Right cardiac atrium (tissue), 5 donors: ENCODE results near the gene ZFYVE21. TPM values are rescaled to one million over a fixed set of nuclear protein-coding genes. Genes with fewer than 3 reads are reported as not detected.

Source experiments
- ATAC-seq, 2 donors: fragments of 200-7000 bp; cut with Tn5 transposase; one replicate each; pipeline versions ENCODE4 v1.8.0 to v1.9.1; 2020; ENCODE audit warnings: moderate library complexity in 2 of 2, mild to moderate bottlenecking in 1 of 2
- DNase-seq, 3 donors: peaks; one replicate each; pipeline ENCODE4 v3.0.0-alpha.2; 2020
- H3K27ac ChIP-seq: one replicate; pipeline ENCODE4 v1.5.1; 2013; ENCODE audit warnings: mild to moderate bottlenecking, low read length, control low read depth, moderate library complexity
- H3K27me3 ChIP-seq: one replicate; pipeline ENCODE4 v1.6.1; 2013; ENCODE audit not compliant: control insufficient read depth, insufficient read depth
- H3K4me1 ChIP-seq: one replicate; pipeline ENCODE4 v1.6.1; 2013; ENCODE audit warnings: low read length; ENCODE audit not compliant: control insufficient read depth, insufficient read depth
- H3K4me3 ChIP-seq: one replicate; pipeline ENCODE4 v1.5.1; 2013; ENCODE audit warnings: low read length, control low read depth
- H3K9me3 ChIP-seq: one replicate; pipeline ENCODE4 v1.6.1; 2013; ENCODE audit warnings: low read length; ENCODE audit not compliant: control insufficient read depth
- WGBS: extraction: QIAGEN DNeasy Blood & Tissue Kit; methylation state at CpG from one replicate; pipeline ENCODE4 v1.1.7; 2013; 5-methylcytosine and 5-hydroxymethylcytosine counted together
- intact Hi-C, 4 donors: fragments of 100-400 bp; cut with DNase I; formaldehyde crosslinking; loops; one replicate each; pipeline versions ENCODE4 v1.11.0 to v1.14.0; 2022 to 2023
- polyA plus RNA-seq: library from polyadenylated mRNA; stranded (reverse); fragments of 200-250 nt; gene quantifications from one replicate; pipeline ENCODE4 v1.2.3, GENCODE V29; 2013
- total RNA-seq, 4 donors: library from RNA; stranded (reverse); fragmentation: NEBNext Ultra II Directional; extraction: Animal tissue kit (Norgen Biotek cat#: 25700); gene quantifications; one replicate each; pipeline ENCODE4 v1.2.1, GENCODE V29; 2021
- donor health status: healthy with polysubstance abuse.
- donor health status: DM: no; HTN: yes; CAD: no.
- donor health status: DM: no; HTN: no; CAD: no.
- donor health status: DM: no; HTN: yes; CAD: no; lungs with severe emphysema.
- donor health status: DM: yes; HTN: yes; CAD: no.

Gene ZFYVE21
- total and polyA plus RNA-seq, 5 donors: 42.0 to 66.8 (median 59.7) TPM

GRCh38 chr14:103740991-103741689, 25.5 kb downstream of the ZFYVE21 start:
- intact Hi-C loops: no loop called here
- H3K27ac ChIP-seq: no peak overlapping the region
- H3K4me3 ChIP-seq: no peak overlapping the region
- 64% methylated on average over 14 of the region's 14 CpGs for WGBS
- H3K9me3 ChIP-seq: no peaks in the 10 kb centered on the region
- H3K27me3 ChIP-seq: no peaks in the 10 kb centered on the region
- peaks cover under 1% of the 10 kb centered on the region for H3K4me1 ChIP-seq
- ATAC-seq (no peak), DNase-seq (no peak)

- no peak overlapping the region for H3K27ac ChIP-seq
- 70% methylated on average over 9 of the region's 9 CpGs for WGBS
- H3K4me3 ChIP-seq: no peak overlapping the region
- H3K4me1 ChIP-seq: no peaks in the 10 kb centered on the region
- H3K27me3 ChIP-seq: no peaks in the 10 kb centered on the region
- DNase-seq: no peak
- ATAC-seq: no peak
- no peaks in the 10 kb centered on the region for H3K9me3 ChIP-seq
- intact Hi-C loops: no loop called here
Measured at GRCh38 chr14:103741876-103742275, 26.3 kb downstream of the ZFYVE21 start.

GRCh38 chr14:103742499-103743255, 27.1 kb downstream of the ZFYVE21 start:
- Histone ChIP-seq H3K27ac (no peak overlapping the region), H3K4me1 (no peaks in the 10 kb centered on the region), H3K4me3 (no peak overlapping the region), H3K9me3 (no peaks in the 10 kb centered on the region), H3K27me3 (no peaks in the 10 kb centered on the region)
- intact Hi-C loops: no loop called here
- ATAC-seq (no peak), DNase-seq (no peak)
- 85% methylated on average over 14 of the region's 14 CpGs for WGBS

GRCh38 chr14:103743691-103744090, 28.1 kb downstream of the ZFYVE21 start:
- no peak for DNase-seq
- no peaks in the 10 kb centered on the region for H3K27me3 ChIP-seq
- H3K27ac ChIP-seq: no peak overlapping the region
- ATAC-seq: no peak
- no peaks in the 10 kb centered on the region for H3K4me1 ChIP-seq
- no peak overlapping the region for H3K4me3 ChIP-seq
- 85% methylated on average over 15 of the region's 15 CpGs for WGBS
- intact Hi-C loops: no loop called here
- H3K9me3 ChIP-seq: no peaks in the 10 kb centered on the region

GRCh38 chr14:103744621-103745395, 29.2 kb downstream of the ZFYVE21 start:
- ATAC-seq (no peak), DNase-seq (no peak)
- H3K4me1 ChIP-seq: no peaks in the 10 kb centered on the region
- H3K4me3 ChIP-seq: no peak overlapping the region
- WGBS: 80% methylated on average over 15 of the region's 15 CpGs
- no peaks in the 10 kb centered on the region for H3K27me3 ChIP-seq
- H3K9me3 ChIP-seq: no peaks in the 10 kb centered on the region
- intact Hi-C loops: no loop called here
- no peak overlapping the region for H3K27ac ChIP-seq

GRCh38 chr14:103745424-103745823, 29.8 kb downstream of the ZFYVE21 start:
- Histone ChIP-seq H3K4me3 (no peak overlapping the region), H3K9me3 (no peaks in the 10 kb centered on the region), H3K27me3 (no peaks in the 10 kb centered on the region), H3K4me1 (no peaks in the 10 kb centered on the region), H3K27ac (no peak overlapping the region)
- DNase-seq (no peak), ATAC-seq (no peak)
- intact Hi-C loops: no loop called here
- WGBS: 81% methylated on average over 5 of the region's 5 CpGs

GRCh38 chr14:103746701-103747100, 31.1 kb downstream of the ZFYVE21 start:
- DNase-seq (no peak), ATAC-seq (peak; percentile 16 to 18)
- WGBS: 87% methylated on average over 10 of the region's 10 CpGs

GRCh38 chr14:103748534-103748857, 32.9 kb downstream of the ZFYVE21 start:
- no peak overlapping the region for H3K27ac ChIP-seq
- H3K27me3 ChIP-seq: no peaks in the 10 kb centered on the region
- H3K4me1 ChIP-seq: no peaks in the 10 kb centered on the region
- no peaks in the 10 kb centered on the region for H3K9me3 ChIP-seq
- WGBS: 66% methylated on average over 5 of the region's 5 CpGs
- intact Hi-C loops: no loop called here
- H3K4me3 ChIP-seq: no peak overlapping the region
- DNase-seq: no peak
- ATAC-seq: no peak

More at GRCh38 chr14:103746701-103747100, 31.1 kb downstream of the ZFYVE21 start:
- intact Hi-C loops: no loop called here
- H3K27me3 ChIP-seq: no peaks in the 10 kb centered on the region
- no peaks in the 10 kb centered on the region for H3K9me3 ChIP-seq
- H3K4me1 ChIP-seq: no peaks in the 10 kb centered on the region
- no peak overlapping the region for H3K4me3 ChIP-seq
- H3K27ac ChIP-seq: no peak overlapping the region

- H3K4me1 ChIP-seq: no peaks in the 10 kb centered on the region
- ATAC-seq (no peak), DNase-seq (no peak)
- 85% methylated on average over 5 of the region's 5 CpGs for WGBS
- no peak overlapping the region for H3K4me3 ChIP-seq
- H3K9me3 ChIP-seq: no peaks in the 10 kb centered on the region
- H3K27ac ChIP-seq: no peak overlapping the region
- H3K27me3 ChIP-seq: no peaks in the 10 kb centered on the region
- intact Hi-C loops: no loop called here
Measured at GRCh38 chr14:103749452-103749851, 33.8 kb downstream of the ZFYVE21 start.

GRCh38 chr14:103749860-103750259, 34.2 kb downstream of the ZFYVE21 start:
- H3K4me3 ChIP-seq: no peak overlapping the region
- no peaks in the 10 kb centered on the region for H3K4me1 ChIP-seq
- no peak overlapping the region for H3K27ac ChIP-seq
- no peaks in the 10 kb centered on the region for H3K27me3 ChIP-seq
- 84% methylated on average over 5 of the region's 5 CpGs for WGBS
- H3K9me3 ChIP-seq: no peaks in the 10 kb centered on the region
- intact Hi-C loops: no loop called here
- no peak for ATAC-seq
- no peak for DNase-seq

GRCh38 chr14:103753774-103754173, 38.2 kb downstream of the ZFYVE21 start:
- H3K4me1 ChIP-seq: peaks cover 4% of the 10 kb centered on the region
- intact Hi-C loops: no loop called here
- DNase-seq: no peak
- H3K27ac ChIP-seq: no peak overlapping the region
- H3K4me3 ChIP-seq: no peak overlapping the region
- 77% methylated on average over 9 of the region's 9 CpGs for WGBS
- no peaks in the 10 kb centered on the region for H3K27me3 ChIP-seq
- no peak for ATAC-seq
- no peaks in the 10 kb centered on the region for H3K9me3 ChIP-seq
